NCI-H1436 (cell line): ENCODE data around the gene PDE7B.

Experiments
- DNase-seq: peaks from one replicate; lab custom pipeline; 2025; lab: John Stamatoyannopoulos, UW

The PDE7B gene

GRCh38 chr6:136244061-136244616 is 392.6 kb downstream of the PDE7B start:
- no peak for DNase-seq
